K562 (cell line): ENCODE measurements around the gene SPATA31C1. TPM values are rescaled to one million over a fixed set of nuclear protein-coding genes. Genes with fewer than 3 reads are reported as not detected.

Experiments used
- ATAC-seq: fragments of 200-7000 bp; cut with Tn5 transposase; 3 replicates; pipeline ENCODE4 v1.9.1; 2020; ENCODE audit warnings: moderate library complexity
- BruUV-seq: library from RNA; stranded (reverse); fragments of 400-500 nt; replicated peaks from 2 replicates; lab custom pipeline; 2021; lab: Mats Ljungman, UMichigan
- CTCF ChIA-PET: fragments of 300-600 bp; formaldehyde crosslinking; extraction: SDS; loops from one replicate; lab custom pipeline; 2021; ENCODE audit warnings: low intra/inter-chr PET ratio; lab: Yijun Ruan, JAX
- POLR2A ChIA-PET: fragments of 300-600, 350-650 bp; sonication (Branson Sonifier 250); formaldehyde crosslinking; extraction: SDS; loops from one replicate; lab custom pipeline; 2021; ENCODE audit warnings: antibody characterized with exemption, inconsistent platforms; lab: Yijun Ruan, JAX
- DNase-seq, 4 experiments: peaks; one replicate each; pipeline versions ENCODE4 v3.0.0 to v3.0.0-alpha.2; 2011 to 2018; ENCODE audit warnings: low spot score in 3 of 4, mixed read lengths in 3 of 4; ENCODE audit errors: extremely low read depth in 1 of 4
- FAIRE-seq: peaks from 2 replicates; lab custom pipeline; 2011; peaks lifted over from hg19 to GRCh38; lab: Jason Lieb, UNC
- H2AFZ ChIP-seq: 2 replicates; pipeline ENCODE4 v1.6.0; 2011; ENCODE audit warnings: low read depth, low read length, control low read depth, inconsistent platforms
- H3K27ac ChIP-seq: fragments of 200-600 bp; 3 replicates; pipeline ENCODE4 v1.8.0; 2011; ENCODE audit warnings: low read depth, mild to moderate bottlenecking, control low read depth, inconsistent platforms, low read length, moderate library complexity, mixed read lengths; ENCODE audit errors: extremely low read depth
- H3K27me3 ChIP-seq, 2 experiments: fragments of 300-600 bp in 1 of 2; 2 replicates in 1 of 2; 3 replicates in 1 of 2; pipeline versions ENCODE4 v1.6.0 to v1.8.0; 2011; ENCODE audit warnings: inconsistent platforms in 2 of 2, low read length in 2 of 2, mild to moderate bottlenecking in 1 of 2, mixed read lengths in 1 of 2, moderate library complexity in 1 of 2; ENCODE audit not compliant: control insufficient read depth in 2 of 2, insufficient read depth in 2 of 2
- H3K36me3 ChIP-seq: fragments of 300-600 bp; 3 replicates; pipeline ENCODE4 v1.8.0; 2011; ENCODE audit warnings: mild to moderate bottlenecking, low read length, inconsistent platforms; ENCODE audit not compliant: control insufficient read depth, insufficient read depth
- H3K4me1 ChIP-seq, 2 experiments: fragments of 200-600 bp in 1 of 2; replicated peaks in 1 of 2; 2 replicates in 1 of 2; 3 replicates in 1 of 2; pipeline versions ENCODE4 v1.5.1 to v1.8.0; 2011; ENCODE audit warnings: inconsistent platforms in 2 of 2, low read length in 2 of 2, mild to moderate bottlenecking in 1 of 2, mixed read lengths in 1 of 2, moderate library complexity in 1 of 2; ENCODE audit not compliant: control insufficient read depth in 2 of 2, insufficient read depth in 2 of 2
- H3K4me2 ChIP-seq: 2 replicates; pipeline ENCODE4 v1.6.1; 2011; ENCODE audit warnings: low read length, control low read depth, inconsistent platforms, mixed read lengths; ENCODE audit not compliant: insufficient read depth
- H3K4me3 ChIP-seq: fragments of 200-600 bp; sonication (generic), shearing (Covaris generic); 2 replicates; pipeline ENCODE4 v1.5.1; 2016; ENCODE audit warnings: control low read depth, inconsistent platforms
- H3K79me2 ChIP-seq: fragments of 200-600 bp; 3 replicates; pipeline ENCODE4 v1.8.0; 2011; ENCODE audit warnings: low read length, inconsistent platforms; ENCODE audit not compliant: control insufficient read depth, insufficient read depth
- H3K9ac ChIP-seq, 2 experiments: 2 replicates each; pipeline versions ENCODE4 v1.6.0 to v1.6.1; 2011; ENCODE audit warnings: low read depth in 2 of 2, low read length in 2 of 2, control low read depth in 1 of 2, inconsistent platforms in 1 of 2, mild to moderate bottlenecking in 1 of 2, mixed read lengths in 1 of 2; ENCODE audit not compliant: insufficient read depth in 1 of 2
- H3K9me1 ChIP-seq: one replicate; pipeline ENCODE4 v1.6.0; 2011; ENCODE audit warnings: inconsistent platforms, mild to moderate bottlenecking, low read length, moderate library complexity; ENCODE audit not compliant: control insufficient read depth, insufficient read depth
- H3K9me3 ChIP-seq: replicated peaks from 2 replicates; pipeline ENCODE4 v1.5.1; 2011; ENCODE audit warnings: low read depth, low read length, inconsistent platforms; ENCODE audit not compliant: control insufficient read depth, insufficient read depth
- H4K20me1 ChIP-seq: replicated peaks from 2 replicates; pipeline ENCODE4 v1.6.1; 2011; ENCODE audit warnings: low read length, inconsistent platforms, mixed read lengths; ENCODE audit not compliant: control insufficient read depth, insufficient read depth
- BRF1 ChIP-seq: IDR thresholded peaks from 3 replicates; pipeline ENCODE4 v1.6.1; 2011; ENCODE audit warnings: borderline replicate concordance, mild to moderate bottlenecking; ENCODE audit not compliant: insufficient read length; ENCODE audit errors: extremely low read depth
- FOXJ3 ChIP-seq: sonication (generic); formaldehyde crosslinking; IDR thresholded peaks from 2 replicates; pipeline ENCODE4 v1.4.0; 2020; ENCODE audit warnings: mild to moderate bottlenecking, missing genetic modification reagents
- HDAC2 ChIP-seq: fragments of 450-650 bp; IDR thresholded peaks from 2 replicates; pipeline ENCODE4 v1.6.1; 2016; ENCODE audit warnings: mild to moderate bottlenecking
- HMG20A ChIP-seq: fragments of 450-650 bp; formaldehyde crosslinking; conservative IDR thresholded peaks from 2 replicates; pipeline ENCODE4 v1.4.0; 2020; ENCODE audit warnings: mild to moderate bottlenecking, mixed read lengths
- MAFK ChIP-seq: IDR thresholded peaks from 2 replicates; pipeline ENCODE4 v1.6.1; 2011; ENCODE audit warnings: low read length, improper control_type of control experiment
- MCM7 ChIP-seq, 2 experiments: fragments of 450-650 bp; IDR thresholded peaks; 2 replicates each; pipeline ENCODE4 v1.6.1; 2016 to 2018
- MEF2A ChIP-seq: IDR thresholded peaks from 2 replicates; pipeline ENCODE4 v1.6.1; 2011; ENCODE audit warnings: low read depth, mild to moderate bottlenecking, low read length, moderate library complexity; ENCODE audit not compliant: control insufficient read depth
- MTA3 ChIP-seq: fragments of 450-650 bp; formaldehyde crosslinking; IDR thresholded peaks from 2 replicates; pipeline ENCODE4 v1.6.1; 2017; ENCODE audit warnings: mild to moderate bottlenecking, borderline replicate concordance
- NR2F6 ChIP-seq: fragments of 450-650 bp; formaldehyde crosslinking; IDR thresholded peaks from 2 replicates; pipeline ENCODE4 v1.4.0; 2020; ENCODE audit warnings: mild to moderate bottlenecking
- TEAD2 ChIP-seq: fragments of 450-650 bp; IDR thresholded peaks from 2 replicates; pipeline ENCODE4 v1.6.1; 2016; ENCODE audit warnings: missing genetic modification characterization, control low read depth, missing compliant biosample characterization
- TRIM28 ChIP-seq: fragments of 450-650 bp; IDR thresholded peaks from 2 replicates; pipeline ENCODE4 v1.6.1; 2017
- TSHZ1 ChIP-seq: fragments of 250-450 bp; sonication (Bioruptor Pico); IDR thresholded peaks from 2 replicates; pipeline ENCODE4 v1.4.0; 2020; ENCODE audit warnings: mild to moderate bottlenecking, moderate library complexity
- ZBTB7A ChIP-seq: IDR thresholded peaks from 2 replicates; pipeline ENCODE4 v1.6.1; 2011; ENCODE audit warnings: low read depth, mild to moderate bottlenecking, low read length, moderate library complexity, borderline replicate concordance; ENCODE audit not compliant: control insufficient read depth
- ZNF217 ChIP-seq: sonication (generic); formaldehyde crosslinking; IDR thresholded peaks from 2 replicates; pipeline ENCODE4 v1.8.0; 2022; ENCODE audit warnings: mild to moderate bottlenecking, missing genetic modification reagents
- ZNF740 ChIP-seq, 3 experiments: fragments of 200-800 bp in 1 of 3; sonication (Bioruptor generic) in 1 of 3; sonication (generic) in 1 of 3; formaldehyde crosslinking in 1 of 3; IDR thresholded peaks; 2 replicates each; pipeline versions ENCODE4 v1.6.1 to v1.8.0; 2016 to 2022; ENCODE audit warnings: mild to moderate bottlenecking in 2 of 3, missing compliant biosample characterization in 2 of 3, missing genetic modification characterization in 2 of 3, missing genetic modification reagents in 1 of 3
- WGBS: fragments of 100-300 bp; shearing (Covaris generic); methylation state at CpG from one replicate; pipeline ENCODE4 v1.1.6; 2016; ENCODE audit warnings: low coverage, mixed read lengths; ENCODE audit not compliant: insufficient coverage; ENCODE audit errors: missing lambda C conversion rate; 5-methylcytosine and 5-hydroxymethylcytosine counted together
- in situ Hi-C: fragments of 300-500 bp; cut with MboI; formaldehyde crosslinking; loops from 4 replicates; pipeline ENCODE4 v1.15.0; 2018; ENCODE audit warnings: inconsistent platforms, mixed read lengths
- intact Hi-C: fragments of 100-400 bp; cut with micrococcal nuclease; formaldehyde crosslinking; loops from 2 replicates; pipeline ENCODE4 v1.14.2; 2022
- polyA plus RNA-seq, 8 experiments: library from polyadenylated mRNA; depleted of rRNA in 4 of 8; stranded (reverse) in 5 of 8; unstranded in 3 of 8; fragments of >200 nt; fragmentation: Nextera tagmentation in 2 of 8; fragmentation: Illumina TruSeq in 1 of 8; extraction: Ambion mirVana in 2 of 8; extraction: Trizol in 1 of 8; gene quantifications; 2 replicates each; pipeline versions ENCODE4 v1.2.1 to v1.2.3, GENCODE V29; 2011 to 2014; ENCODE audit warnings: inconsistent platforms in 1 of 8, missing spikeins in 1 of 8
- total RNA-seq, 7 experiments: library from RNA; depleted of rRNA in 6 of 7; stranded (reverse); fragments of >200 nt in 6 of 7; fragmentation: Illumina TruSeq in 2 of 7; extraction: Trizol in 2 of 7; gene quantifications; 2 replicates each; pipeline versions ENCODE4 v1.2.1 to v1.2.3, GENCODE V29; 2011 to 2021; ENCODE audit warnings: low replicate concordance in 1 of 7
- TF ChIP-seq, protein P1 (sequence below): fragments of 200-400 bp; formaldehyde crosslinking; IDR thresholded peaks from 2 replicates; pipeline ENCODE4 v1.6.1; 2017; ENCODE audit warnings: mild to moderate bottlenecking, low read depth, low read length, moderate library complexity

SPATA31C1 gene
- total and polyA plus RNA-seq, 9 of the 15 experiments (the other 6 are each of a cell fraction or from before 2014, with no cell fraction given), result 0.03 to 0.15 (median 0.05) TPM; not detected in 3

GRCh38 chr9:87964826-87965225 lies 47.1 kb downstream of the SPATA31C1 start (continued):
- no peak for TF ChIP-seq ZNF740 (CRISPR knock-in tag; IDR thresholded peaks at IDR 0.05)
- no peak for TF ChIP-seq ZNF740 (tag; IDR thresholded peaks at IDR 0.05)
- no peak for TF ChIP-seq ZBTB7A
- TF ChIP-seq MAFK, result peak; percentile 19; the same call in 1 of the 2 replicates
- no peak for TF ChIP-seq MCM7 (IDR thresholded peaks at IDR 0.05)
- TF ChIP-seq MTA3, result no peak
- TF ChIP-seq, protein P1, sequence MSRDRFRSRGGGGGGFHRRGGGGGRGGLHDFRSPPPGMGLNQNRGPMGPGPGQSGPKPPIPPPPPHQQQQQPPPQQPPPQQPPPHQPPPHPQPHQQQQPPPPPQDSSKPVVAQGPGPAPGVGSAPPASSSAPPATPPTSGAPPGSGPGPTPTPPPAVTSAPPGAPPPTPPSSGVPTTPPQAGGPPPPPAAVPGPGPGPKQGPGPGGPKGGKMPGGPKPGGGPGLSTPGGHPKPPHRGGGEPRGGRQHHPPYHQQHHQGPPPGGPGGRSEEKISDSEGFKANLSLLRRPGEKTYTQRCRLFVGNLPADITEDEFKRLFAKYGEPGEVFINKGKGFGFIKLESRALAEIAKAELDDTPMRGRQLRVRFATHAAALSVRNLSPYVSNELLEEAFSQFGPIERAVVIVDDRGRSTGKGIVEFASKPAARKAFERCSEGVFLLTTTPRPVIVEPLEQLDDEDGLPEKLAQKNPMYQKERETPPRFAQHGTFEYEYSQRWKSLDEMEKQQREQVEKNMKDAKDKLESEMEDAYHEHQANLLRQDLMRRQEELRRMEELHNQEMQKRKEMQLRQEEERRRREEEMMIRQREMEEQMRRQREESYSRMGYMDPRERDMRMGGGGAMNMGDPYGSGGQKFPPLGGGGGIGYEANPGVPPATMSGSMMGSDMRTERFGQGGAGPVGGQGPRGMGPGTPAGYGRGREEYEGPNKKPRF, result no peak
- TF ChIP-seq HMG20A (CRISPR knock-in tag), result no peak
- TF ChIP-seq, all 486 proteins: peak for 4

DNA sequence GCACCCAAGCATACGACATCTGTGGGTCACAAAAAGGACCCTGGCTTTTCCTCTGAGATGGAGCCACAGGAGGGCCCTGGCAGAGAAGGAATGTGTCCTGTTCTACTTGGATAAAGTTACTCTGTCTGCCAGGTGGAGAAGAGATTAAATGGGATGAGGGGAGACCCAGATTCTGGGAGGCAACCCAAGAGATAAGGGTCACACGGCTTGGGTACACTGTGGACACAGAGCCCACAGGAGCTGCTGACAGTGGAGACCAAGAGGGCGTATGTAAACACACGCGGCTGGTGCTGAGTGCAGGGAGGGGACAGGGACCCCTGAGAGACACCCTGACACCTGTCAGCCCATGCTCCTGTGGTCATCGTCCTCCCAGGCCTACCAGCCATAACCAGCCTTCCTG lies 50.4 kb downstream of the SPATA31C1 start:
- no peaks in the 10 kb centered on the region; a peak in 1 of 5 replicates for H3K4me1 ChIP-seq
- H3K79me2 ChIP-seq, result no peaks in the 10 kb centered on the region
- FAIRE-seq (no peak), DNase-seq (no peak), ATAC-seq (no peak)
- POLR2A ChIA-PET, result no interaction called here
- H3K27me3 ChIP-seq, result no peaks in the 10 kb centered on the region; a peak in 1 of 5 replicates
- H3K9ac ChIP-seq, result no peak overlapping the region
- no TSS peak for BruUV-seq
- H3K9me1 ChIP-seq, result no peaks in the 10 kb centered on the region
- WGBS, result 6% methylated on average over 3 of the region's 6 CpGs
- no peak overlapping the region for H3K4me2 ChIP-seq
- H3K9me3 ChIP-seq, result no peaks in the 10 kb centered on the region
- CTCF ChIA-PET, result interaction anchor here (0.6 kb wide), 1 partner anchor 9 kb away, joined by 3 read pairs; no protein-coding TSS in a partner anchor
- no peaks in the 10 kb centered on the region for H3K36me3 ChIP-seq
- intact Hi-C loops, result no loop called here
- in situ Hi-C loops, result loop anchor here (25.0 kb wide), 2 partner anchors 594 to 1044 kb away; no protein-coding TSS in a partner anchor
- no peak overlapping the region for H3K27ac ChIP-seq
- no peak overlapping the region for H3K4me3 ChIP-seq
- no peaks in the 10 kb centered on the region for H4K20me1 ChIP-seq
- no peak overlapping the region for H2AFZ ChIP-seq
- TF ChIP-seq HDAC2, result no peak
- no peak for TF ChIP-seq NR2F6 (CRISPR knock-in tag)
- no peak for TF ChIP-seq MEF2A
- no peak for TF ChIP-seq TSHZ1
- TF ChIP-seq TEAD2 (tag), result no peak
- no peak for TF ChIP-seq ZNF217
- no peak for TF ChIP-seq TRIM28
- TF ChIP-seq FOXJ3, result no peak
- TF ChIP-seq BRF1, result no peak
